Inflammatory macrophage treated with lipopolysaccharide for 4 hours (primary cell): ENCODE measurements around the gene ACY1.
A peak's percentile ranks its signal among the peaks of the same experiment; 100 is the strongest.
"Not testable (repeated sequence)": the region's sequence is repeated elsewhere in the genome, so short reads cannot be mapped to it uniquely, and the experiment has no call there.

Experiments used
- DNase-seq: peaks from one replicate; pipeline ENCODE4 v3.0.0-alpha.2; 2020

The ACY1 gene

DNA sequence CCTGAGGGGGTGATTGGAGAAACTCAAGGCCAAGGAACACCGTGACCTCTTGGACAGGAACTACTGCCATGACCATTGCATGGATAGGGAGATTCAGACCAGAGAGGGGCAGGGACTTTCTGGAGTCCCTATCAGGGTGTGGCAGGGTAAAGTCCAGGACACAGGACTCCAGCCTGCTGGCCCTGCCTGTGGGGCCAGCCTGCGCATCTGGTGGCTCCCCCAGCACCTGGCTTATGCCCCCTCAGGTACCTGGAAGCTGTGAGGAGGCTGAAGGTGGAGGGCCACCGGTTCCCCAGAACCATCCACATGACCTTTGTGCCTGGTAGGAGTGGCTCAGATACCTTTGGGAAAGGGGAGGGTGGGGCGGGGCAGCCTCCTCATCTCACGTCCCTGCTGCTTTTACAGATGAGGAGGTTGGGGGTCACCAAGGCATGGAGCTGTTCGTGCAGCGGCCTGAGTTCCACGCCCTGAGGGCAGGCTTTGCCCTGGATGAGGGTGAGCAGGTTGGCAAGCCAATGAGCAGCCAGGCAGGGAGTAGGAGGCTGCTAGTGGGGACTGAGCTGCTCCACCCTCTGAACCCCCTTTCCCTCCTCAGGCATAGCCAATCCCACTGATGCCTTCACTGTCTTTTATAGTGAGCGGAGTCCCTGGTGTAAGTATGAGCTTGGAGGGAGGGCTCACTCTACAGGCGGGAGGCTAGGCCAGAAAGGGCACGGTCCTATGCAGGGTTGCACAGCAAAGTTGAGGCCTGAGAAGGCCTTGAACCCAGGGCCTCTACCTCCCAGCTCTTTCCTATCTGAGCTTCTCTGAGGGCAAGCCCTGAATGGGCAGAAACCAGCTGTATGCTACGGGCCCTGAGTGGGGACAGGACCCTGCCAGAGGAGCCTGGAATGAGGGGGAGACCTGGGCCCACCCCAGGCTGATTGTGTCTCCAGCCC, 2.9 kb downstream of the ACY1 start:
- DNase-seq, result no peak

DNA sequence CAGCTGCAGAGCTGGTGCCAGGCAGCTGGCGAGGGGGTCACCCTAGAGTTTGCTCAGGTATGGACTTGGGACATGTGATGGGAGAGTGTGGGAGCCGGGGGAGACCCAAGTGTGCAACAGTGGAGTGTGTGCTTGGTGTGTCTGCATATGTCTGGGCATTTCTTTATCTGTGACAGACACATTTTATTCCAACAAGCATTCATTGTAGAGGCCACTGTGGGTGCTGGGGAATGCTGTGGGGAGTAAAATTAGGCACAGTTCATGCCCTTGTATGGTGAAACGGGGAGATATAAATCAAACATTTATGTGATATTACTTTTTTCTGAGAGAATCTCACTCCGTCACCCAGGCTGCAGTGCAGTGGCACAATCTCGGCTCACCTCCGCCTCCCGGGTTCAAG, 4.2 kb downstream of the ACY1 start:
- DNase-seq, result no peak

DNA sequence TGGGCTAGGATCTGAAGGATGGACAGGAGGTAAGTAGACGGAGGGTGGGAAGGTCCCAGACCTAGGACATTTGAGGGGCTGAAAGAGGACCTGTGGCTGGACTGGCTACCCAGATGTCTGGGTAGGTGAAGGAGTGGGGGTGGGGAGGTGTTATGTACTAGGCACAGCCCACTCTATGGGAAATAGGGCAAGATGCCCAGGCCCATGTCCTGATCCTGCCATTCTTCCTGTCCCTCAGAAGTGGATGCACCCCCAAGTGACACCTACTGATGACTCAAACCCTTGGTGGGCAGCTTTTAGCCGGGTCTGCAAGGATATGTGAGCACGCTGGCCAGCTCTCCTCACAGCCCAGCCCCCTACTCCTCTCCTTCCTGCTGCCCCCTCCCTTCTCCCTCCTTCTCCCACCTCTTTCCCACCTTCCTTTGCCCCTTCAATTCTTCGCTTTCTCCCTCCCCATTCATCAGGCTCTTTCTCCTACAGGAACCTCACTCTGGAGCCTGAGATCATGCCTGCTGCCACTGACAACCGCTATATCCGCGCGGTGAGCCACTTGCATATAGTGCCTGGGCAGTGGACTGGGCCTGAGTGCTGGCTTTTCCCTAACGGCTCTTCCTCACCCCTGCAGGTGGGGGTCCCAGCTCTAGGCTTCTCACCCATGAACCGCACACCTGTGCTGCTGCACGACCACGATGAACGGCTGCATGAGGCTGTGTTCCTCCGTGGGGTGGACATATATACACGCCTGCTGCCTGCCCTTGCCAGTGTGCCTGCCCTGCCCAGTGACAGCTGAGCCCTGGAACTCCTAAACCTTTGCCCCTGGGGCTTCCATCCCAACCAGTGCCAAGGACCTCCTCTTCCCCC, 5.2 kb downstream of the ACY1 start:
- DNase-seq, result no peak

DNA sequence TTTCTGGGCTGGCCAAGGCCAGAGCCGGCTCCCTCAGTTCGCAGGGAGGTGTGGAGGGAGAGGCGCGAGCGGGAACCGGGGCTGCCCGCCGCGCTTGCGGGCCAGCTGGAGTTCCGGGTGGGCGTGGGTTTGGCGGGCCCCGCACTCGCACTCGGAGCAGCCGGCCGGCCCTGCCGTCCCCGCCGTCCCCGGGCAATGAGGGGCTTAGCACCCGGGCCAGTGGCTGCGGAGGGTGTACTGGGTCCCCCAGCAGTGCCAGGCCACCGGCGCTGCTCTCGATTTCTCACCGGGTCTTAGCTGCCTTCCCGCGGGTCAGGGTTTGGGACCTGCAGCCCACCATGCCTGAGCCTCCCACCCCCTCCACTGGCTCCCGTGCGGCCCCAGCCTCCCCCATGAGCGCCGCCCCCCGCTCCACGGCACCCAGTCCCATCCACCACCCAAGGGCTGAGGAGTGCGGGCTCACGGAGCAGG, 7.2 kb downstream of the ACY1 start:
- not testable (repeated sequence) for DNase-seq

DNA sequence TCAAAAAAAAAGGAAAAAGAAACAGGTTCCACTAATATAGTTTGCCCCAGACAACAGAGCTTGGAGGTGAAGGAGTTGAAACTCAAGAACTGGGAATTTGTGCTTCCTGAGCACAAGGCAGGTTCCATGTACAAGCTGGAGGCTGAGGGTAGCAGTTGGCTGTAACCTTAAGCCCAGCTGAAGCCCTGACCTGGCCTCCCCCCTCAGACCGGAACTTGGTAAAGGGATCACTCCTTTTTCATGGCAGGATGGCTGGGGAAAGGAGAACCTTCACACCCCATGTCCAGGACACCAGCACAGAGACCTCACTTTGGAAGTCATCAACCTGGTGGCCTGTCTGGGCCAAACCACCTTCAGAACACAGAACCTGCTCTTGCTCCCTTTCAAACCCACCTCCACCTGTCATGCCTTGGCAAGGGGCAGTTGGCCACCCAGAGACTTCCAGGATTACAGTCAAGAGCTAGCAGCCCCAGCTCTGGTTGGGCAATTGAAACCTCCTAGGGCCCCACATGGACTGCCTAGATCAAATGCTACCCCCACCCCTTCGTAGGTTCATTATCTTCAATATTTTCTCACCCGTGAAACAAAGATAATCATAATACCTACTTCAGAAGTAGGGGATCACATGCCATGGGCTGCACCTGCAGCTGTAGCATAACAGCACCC, 8.8 kb downstream of the ACY1 start:
- no peak for DNase-seq

DNA sequence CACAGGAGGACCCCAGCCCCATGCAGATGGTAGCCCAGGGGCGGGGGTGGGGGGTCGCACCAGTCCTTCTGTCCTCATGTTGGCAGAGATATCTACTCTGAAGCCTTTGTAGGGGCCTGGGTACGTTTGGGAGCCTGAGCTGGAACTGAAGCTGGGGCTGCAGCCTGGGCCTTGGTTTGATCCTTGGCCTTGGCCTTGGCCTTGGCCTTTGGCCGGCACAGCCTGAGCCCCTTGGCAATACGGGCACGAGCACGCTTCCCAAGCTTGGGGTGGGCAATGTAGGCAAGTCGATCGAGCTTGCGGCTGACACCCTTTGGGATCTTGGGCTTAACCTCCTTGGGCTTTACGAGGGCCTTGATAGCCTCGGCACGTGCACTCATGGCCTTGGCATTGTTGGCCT, 10.3 kb downstream of the ACY1 start:
- DNase-seq, result not testable (repeated sequence)

DNA sequence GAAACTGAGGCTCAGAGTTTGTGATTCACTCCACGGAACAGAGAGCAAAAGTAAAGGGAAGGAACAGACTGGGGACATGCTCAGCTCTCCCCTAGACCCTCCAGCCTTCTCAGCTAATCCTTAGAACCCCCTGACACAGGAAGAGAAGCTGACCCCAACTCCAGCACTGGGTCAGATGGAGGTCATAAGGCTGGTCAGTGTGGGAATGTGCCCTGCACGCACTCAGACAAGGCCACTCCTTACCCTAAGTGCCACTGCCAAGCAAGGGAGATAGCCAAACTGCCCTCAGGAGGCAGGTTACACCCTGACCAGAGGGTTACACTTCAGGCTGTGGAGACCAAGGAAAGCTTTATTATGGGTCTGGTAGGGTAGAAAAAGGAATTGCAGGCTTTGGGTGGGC, 11.2 kb downstream of the ACY1 start:
- DNase-seq, result no peak

DNA sequence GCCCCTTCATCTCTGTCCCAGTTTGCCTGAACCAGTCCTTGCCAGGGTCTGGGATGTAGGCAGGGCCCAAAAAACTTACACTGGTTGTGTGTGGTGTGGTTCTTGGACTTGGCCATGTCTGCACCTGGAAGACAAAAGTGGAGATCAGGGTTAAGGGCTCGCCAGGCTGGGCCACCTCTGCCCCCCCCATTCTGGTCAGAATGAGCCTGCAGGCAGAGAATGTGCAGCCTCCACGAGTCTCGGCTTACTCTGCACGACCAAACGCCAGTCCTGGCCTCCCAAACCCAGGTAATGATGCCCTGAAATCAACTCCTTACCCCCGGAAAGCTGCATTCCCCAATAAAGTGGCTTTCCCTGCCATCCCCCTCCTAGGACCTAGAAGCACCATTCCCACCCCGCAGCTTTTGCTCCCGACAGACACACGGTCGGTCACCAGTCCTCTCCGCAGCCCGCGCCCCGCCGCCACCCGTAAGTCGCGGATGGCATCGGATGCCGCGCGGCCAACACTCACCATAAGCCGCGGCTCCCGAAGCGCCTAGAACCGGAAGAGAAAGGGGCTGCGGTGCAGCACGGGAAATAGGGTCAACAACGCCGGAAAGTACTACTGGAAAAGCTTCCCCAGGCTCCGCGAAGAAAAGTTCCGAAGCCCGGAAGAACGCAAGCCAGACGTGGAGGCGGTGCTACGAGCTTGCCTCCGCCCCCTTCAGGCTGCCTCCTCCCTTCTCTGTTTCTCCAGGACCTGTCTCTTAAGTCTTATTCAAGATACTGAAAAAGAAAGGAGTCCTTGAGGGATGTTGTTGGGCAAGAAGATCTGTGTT, 12.2 kb downstream of the ACY1 start, which contains the start of gene RPL29:
Gene RPL29, minus strand, starts transcription at position 550 of the 818 bp plus-strand sequence. Its CDS starts 434 bp downstream, at position 116.
- peak; percentile 95 for DNase-seq

DNA sequence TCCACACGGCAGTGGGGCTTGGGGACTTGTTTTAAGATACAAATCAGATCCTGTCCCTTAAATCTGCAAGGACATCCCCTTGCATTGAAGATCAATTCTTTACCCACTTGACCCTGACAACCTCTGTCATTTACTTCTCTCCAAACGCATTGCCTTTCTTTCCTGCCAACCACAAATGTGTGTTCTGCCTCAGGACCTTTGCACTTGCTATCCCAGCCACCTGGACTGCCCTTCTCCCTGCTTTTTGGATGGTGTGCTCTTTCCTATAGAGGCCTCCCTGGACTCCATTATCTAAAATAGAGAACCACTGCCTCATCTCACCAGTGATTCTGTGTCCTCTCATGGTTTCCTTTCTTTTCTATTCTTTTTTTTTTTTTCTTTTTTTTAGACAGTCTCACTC, 13.8 kb downstream of the ACY1 start:
- DNase-seq, result no peak

DNA sequence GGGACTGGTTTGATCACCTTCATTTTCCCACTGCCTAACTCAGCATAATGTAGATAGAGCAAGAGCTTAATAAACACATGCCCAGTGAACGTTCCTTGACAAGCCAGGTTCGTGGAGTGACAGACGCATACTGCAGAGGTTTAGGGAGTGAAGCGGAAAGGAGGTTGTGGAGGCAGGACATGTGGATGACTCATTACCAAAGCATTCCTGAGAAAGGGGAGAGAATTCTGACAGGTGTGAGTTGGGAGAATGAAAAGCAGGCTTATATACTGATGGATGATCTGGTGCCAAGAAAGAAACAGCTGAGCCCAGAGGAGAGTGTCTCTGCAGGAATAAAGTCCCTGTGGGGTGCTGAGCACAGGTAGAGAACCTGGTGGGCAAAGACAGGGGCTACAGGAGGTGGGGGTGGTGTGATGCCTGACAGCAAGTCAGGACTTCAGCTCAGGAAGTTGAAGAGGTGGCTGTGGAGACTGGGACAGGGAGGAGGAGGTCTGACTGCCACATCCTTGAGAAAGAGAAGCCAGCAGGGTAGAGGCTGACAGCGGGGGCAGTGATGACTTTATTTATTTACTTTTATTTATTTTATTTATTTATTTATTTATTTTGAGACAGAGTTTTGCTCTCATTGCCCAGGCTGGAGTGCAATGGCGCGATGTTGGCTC, 14.7 kb downstream of the ACY1 start:
- DNase-seq, result no peak

DNA sequence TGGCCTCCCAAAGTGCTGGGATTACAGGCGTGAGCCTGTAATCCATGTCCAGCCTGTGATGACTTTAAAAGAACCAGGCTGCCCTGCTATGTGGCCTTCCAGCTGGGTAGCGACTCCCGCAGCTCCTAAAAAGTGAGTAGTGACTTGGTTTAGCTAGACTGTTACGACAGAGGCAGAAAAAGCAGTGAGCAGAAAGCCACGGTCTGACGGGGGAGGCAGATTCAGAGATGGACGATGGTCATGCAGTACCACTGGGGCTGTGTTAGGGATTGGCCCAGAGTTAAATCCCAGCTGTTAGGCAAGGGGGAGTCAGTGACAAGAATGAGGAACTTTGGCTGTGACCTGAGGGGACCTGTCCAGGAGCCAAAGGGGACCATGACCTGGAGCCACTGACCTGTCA, 15.4 kb downstream of the ACY1 start:
- DNase-seq, result no peak

DNA sequence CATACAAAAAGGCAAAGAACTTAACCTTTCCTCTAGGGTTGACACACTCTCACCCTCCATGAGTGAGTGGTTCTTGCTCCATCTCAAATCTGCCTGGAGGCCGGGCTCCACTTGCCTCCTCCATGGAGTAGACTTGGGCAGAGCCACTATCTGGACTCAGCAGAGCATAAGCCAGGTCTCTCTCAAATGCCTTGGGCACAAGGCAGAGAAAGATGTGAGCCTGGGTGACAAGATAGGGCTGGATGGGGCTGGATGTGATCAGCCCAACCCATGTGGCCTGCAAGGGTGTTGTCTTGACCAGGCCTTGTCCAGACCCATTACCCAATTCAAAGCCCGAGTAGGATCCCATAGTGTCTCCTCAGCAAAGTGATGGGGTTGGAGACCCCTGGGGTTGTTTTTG, 16.5 kb downstream of the ACY1 start:
- no peak for DNase-seq

DNA sequence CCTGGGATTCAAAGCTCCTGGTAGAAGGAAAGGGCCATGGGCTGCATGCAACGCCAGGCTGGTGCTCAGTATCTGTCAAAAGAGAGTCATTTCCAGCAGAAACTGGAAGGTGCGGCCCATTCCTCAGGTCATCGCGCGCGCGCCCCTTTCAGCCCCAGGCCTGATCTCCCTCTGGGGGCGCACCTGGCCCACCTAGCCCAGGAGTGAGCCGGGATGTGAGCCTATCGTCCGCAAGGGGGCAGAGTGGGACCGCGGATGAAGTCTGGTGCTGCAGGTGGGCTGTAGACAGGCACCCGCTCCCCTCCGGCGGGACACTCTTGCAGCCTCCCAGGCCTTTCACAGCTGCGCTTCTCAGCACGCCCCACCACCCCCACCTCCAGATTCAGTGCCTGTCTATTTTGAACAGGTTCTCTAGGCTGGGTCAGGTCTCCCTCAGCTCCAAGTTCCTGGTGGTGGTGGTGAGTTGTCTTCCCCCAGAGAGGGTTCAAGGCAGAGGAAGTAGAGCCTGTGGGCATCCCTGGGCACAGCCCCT, 18.2 kb downstream of the ACY1 start:
- DNase-seq, result peak; percentile 47

DNA sequence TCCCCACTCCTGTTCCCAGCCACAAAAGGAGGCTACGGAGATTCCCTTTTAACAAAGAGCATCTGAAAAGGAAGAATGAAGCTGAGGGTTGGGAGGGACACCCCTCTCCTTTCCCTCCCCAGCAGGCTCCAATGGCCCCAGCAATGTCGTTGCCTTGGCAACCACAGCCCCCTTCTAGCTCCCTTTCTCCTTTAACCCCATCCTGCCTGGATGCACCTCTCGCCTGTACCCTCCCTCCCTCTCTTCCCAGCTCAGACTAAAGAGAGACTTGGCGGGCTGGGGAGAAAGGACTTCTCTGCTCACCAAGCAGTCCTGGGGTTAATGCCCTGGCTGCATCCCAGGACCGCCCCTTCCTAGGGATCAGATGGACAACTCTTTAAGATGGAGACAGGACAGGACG, 19.4 kb downstream of the ACY1 start:
- DNase-seq, result no peak

DNA sequence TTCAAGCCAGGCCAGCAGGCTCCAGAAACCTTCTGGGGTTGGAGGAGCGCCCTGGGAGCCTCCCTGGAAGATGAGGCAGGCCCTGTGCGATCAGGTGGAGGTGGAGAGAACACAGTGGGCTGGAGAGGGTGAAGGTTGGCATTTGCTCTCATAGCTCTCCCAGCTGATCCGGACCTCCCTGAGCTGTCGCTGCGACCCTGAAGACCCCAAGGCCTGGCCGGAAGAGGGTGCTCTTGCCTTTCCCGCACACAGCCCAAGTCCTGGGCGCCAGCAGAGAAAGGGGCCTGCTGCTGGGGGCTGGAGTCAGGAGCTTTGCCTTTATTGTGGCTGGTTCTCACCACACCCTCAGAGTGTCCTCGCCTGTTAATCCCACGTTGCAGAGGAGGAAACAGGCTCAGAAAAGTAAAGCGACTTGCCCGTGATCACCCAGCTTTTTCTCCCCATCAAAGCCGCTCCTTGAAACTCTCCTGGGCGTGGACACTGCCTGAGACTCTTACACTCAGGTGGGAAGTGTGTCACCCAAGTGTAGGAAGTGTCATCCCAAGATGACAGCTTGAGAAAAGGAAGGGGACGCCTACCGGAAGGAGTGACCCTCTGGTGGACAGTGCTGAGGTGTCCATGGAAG, 20.9 kb downstream of the ACY1 start:
- DNase-seq, result no peak

DNA sequence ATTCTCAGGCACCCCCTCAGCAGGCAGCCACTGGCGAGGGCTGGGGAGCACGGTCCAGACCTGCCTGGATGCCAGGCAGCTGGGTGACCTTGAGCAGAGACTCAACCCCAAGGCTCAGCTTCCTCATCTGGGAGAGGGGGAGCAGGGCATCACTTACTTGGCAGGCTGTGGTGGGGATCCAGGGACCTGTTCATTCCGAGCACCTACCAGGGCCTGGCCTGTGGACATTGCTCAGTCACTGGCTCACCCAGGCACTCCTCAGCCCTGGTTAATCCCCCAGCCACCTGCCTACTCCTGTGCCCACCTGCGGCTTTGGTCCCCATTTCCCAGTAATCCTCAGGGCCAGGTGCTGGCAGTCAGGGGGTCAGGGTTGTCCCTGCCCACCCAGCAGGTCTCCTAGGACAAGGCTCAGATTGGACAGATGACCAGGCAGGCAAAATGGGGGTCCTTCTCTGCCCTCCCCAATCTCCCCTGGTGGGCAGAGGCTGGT, 21.6 kb downstream of the ACY1 start:
- no peak for DNase-seq

DNA sequence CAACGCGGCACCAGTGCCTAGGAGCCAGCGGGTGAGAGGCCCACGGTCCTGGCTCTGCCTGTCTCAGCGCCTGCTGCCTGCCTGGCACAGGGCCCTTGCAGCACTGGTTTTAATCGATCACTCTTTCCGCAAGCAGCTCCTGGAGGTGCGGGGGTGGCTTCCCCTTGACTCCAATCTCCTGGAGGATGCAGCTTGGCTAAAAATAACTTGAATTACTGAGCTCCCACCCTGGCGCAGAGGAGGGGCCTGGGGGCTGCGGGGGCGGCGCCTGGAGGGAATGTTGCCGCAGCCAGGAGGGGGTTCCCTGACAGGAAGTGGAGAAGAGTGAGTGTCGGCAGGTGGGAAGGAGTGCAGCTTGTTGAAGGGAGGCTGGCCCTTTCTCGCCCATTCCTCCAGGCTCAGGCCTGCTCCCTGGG, 22.2 kb downstream of the ACY1 start:
- no peak for DNase-seq

DNA sequence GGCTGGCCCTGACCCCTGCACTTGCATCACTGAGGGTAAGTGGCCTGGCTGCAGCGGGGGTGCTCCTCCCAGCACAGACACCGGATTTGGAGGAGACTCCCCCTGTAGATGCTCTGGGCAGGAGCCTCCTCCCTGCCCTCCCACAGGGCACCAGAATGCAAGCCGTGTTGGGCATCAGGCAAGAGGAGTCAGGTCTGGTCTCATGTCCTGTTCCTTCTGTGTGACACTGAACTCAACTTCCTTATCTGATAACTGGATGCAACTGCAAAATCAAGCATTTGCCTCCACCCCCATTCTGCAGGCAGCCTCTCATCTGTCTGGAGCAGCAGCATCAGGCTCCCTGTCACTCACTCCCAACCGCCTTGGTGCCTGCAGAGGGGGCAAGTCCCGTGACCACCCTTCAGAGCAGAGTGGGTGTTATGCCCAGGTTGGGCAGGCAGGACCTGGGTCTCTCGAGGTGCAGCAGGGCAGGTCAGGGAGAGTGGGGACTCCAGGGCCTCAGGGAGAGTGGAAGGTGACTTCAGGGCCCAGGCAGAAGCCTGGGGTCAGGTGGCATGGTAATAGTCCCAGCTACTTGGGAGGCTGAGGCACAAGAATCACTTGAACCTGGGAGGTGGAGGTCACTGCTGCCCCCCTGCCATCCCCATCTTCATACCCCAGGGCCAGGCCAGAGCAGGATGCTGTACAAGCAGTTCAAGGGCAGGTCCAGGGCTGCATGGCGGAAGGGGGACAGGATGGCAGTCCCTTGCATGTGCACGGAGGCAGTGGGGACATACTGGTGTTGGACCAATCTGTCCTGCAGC, 22.9 kb downstream of the ACY1 start:
- DNase-seq, result peak; percentile 30

DNA sequence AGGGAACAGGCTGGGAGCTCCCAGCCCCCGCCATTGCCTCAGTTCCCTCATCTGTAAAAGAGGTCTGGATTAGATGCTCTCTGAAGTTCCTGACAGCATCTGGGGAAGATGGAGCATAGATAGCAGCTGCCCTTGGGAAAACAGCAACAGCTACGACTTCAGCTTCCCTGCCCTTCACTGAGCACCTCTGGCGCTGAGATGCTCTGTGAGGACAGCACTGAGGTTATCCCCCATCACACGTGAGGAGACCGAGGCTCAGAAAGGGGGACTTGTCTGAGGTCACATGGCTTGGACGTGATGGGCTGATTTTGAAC, 23.4 kb downstream of the ACY1 start:
- DNase-seq, result no peak

DNA sequence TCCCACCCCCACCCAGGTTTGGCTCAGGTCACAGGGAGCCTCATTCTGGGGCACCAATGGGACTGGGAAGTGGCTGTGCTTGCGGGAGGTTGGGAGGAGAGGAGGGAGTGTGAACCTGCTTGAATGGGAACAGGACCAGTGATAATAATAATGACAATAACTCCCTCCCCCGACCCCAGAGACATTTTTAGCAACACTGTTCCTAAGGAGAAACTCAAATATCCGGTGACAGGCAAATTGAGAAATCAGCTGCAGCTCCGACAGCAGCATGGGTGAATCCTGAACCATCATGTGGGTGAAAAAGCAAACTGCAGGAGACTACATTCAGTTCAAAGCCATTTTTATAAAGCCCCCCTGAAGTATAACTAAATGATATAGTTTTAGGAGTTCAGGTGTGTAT, 24.0 kb downstream of the ACY1 start:
- no peak for DNase-seq
